HG02885 (cell line): Measurements from ENCODE around the gene MVK.

Experiments used
- ATAC-seq: cut with Tn5 transposase; IDR thresholded peaks from one replicate; pipeline ENCODE4 v1.9.1; 2021; ENCODE audit warnings: mild to moderate bottlenecking; ENCODE audit not compliant: unreplicated experiment, poor library complexity

MVK gene

GRCh38 chr12:109563291-109564284, 10.0 kb upstream of the MVK start:
- no peak for ATAC-seq

GRCh38 chr12:109566424-109566823, 7.2 kb upstream of the MVK start:
- ATAC-seq = no peak

GRCh38 chr12:109567296-109567695, 6.3 kb upstream of the MVK start:
- ATAC-seq = no peak

GRCh38 chr12:109567967-109568366, 5.6 kb upstream of the MVK start:
- ATAC-seq = no peak

GRCh38 chr12:109568486-109568885, 5.1 kb upstream of the MVK start:
- no peak for ATAC-seq

GRCh38 chr12:109571773-109572505, 1.7 kb upstream of the MVK start:
- no peak for ATAC-seq

- no peak for ATAC-seq
These were observed 1.1 kb upstream of the MVK start for GRCh38 chr12:109572506-109572845.

GRCh38 chr12:109573914-109574244, 285 bp downstream of the MVK start:
- ATAC-seq = no peak

GRCh38 chr12:109575683-109576082, 2.1 kb downstream of the MVK start:
- ATAC-seq = no peak

GRCh38 chr12:109577311-109577710, 3.7 kb downstream of the MVK start:
- no peak for ATAC-seq

- no peak for ATAC-seq
These were observed 4.8 kb downstream of the MVK start for GRCh38 chr12:109578330-109578927.

GRCh38 chr12:109579639-109580038, 6.0 kb downstream of the MVK start:
- no peak for ATAC-seq

GRCh38 chr12:109580272-109580671, 6.7 kb downstream of the MVK start:
- no peak for ATAC-seq

GRCh38 chr12:109580684-109581333, 7.2 kb downstream of the MVK start:
- no peak for ATAC-seq

- ATAC-seq = no peak
These were observed 7.7 kb downstream of the MVK start for GRCh38 chr12:109581334-109581691.

GRCh38 chr12:109581856-109582255, 8.3 kb downstream of the MVK start:
- ATAC-seq = no peak

GRCh38 chr12:109582636-109583035, 9.0 kb downstream of the MVK start:
- ATAC-seq = no peak

- no peak for ATAC-seq
These were observed 10.1 kb downstream of the MVK start for GRCh38 chr12:109583733-109584132.

- ATAC-seq = no peak
These were observed 13.0 kb downstream of the MVK start for GRCh38 chr12:109586385-109587296.

- no peak for ATAC-seq
These were observed 14.3 kb downstream of the MVK start for GRCh38 chr12:109587921-109588320.
